ENCODE measurements around the gene ARHGAP44.

ARHGAP44 gene

GRCh38 chr17:12994341-12995074 lies 205.2 kb downstream of the ARHGAP44 start:
- DNase-seq (ENCODE audit: low read depth) = no peak

- DNase-seq (ENCODE audit: low read depth) = no peak
Measured at GRCh38 chr17:12995106-12995895, 206.0 kb downstream of the ARHGAP44 start.

- no peak for DNase-seq (ENCODE audit: low read depth)
Measured at GRCh38 chr17:12995896-12996295, 206.6 kb downstream of the ARHGAP44 start.

- no peak for DNase-seq (ENCODE audit: low read depth)
Measured at GRCh38 chr17:12996357-12996756, 207.1 kb downstream of the ARHGAP44 start.

- DNase-seq (ENCODE audit: low read depth) = no peak
Measured at GRCh38 chr17:12996941-12997340, 207.6 kb downstream of the ARHGAP44 start.

- no peak for DNase-seq (ENCODE audit: low read depth)
Measured at GRCh38 chr17:12998461-12998860, 209.2 kb downstream of the ARHGAP44 start.

GRCh38 chr17:12998874-12999273 lies 209.6 kb downstream of the ARHGAP44 start:
- DNase-seq (ENCODE audit: low read depth) = no peak

GRCh38 chr17:13000561-13000960 lies 211.3 kb downstream of the ARHGAP44 start:
- no peak for DNase-seq (ENCODE audit: low read depth)

GRCh38 chr17:13001991-13002615 lies 212.8 kb downstream of the ARHGAP44 start:
- DNase-seq (ENCODE audit: low read depth) = no peak

- DNase-seq (ENCODE audit: low read depth) = peak; percentile 5
Measured at GRCh38 chr17:13002761-13003453, 213.6 kb downstream of the ARHGAP44 start.

- DNase-seq (ENCODE audit: low read depth) = no peak
Measured at GRCh38 chr17:13003454-13003851, 214.2 kb downstream of the ARHGAP44 start.

- no peak for DNase-seq (ENCODE audit: low read depth)
Measured at GRCh38 chr17:13003927-13004326, 214.6 kb downstream of the ARHGAP44 start.

- no peak for DNase-seq (ENCODE audit: low read depth)
Measured at GRCh38 chr17:13004336-13004735, 215.0 kb downstream of the ARHGAP44 start.

- no peak for DNase-seq (ENCODE audit: low read depth)
Measured at GRCh38 chr17:13005530-13005929, 216.2 kb downstream of the ARHGAP44 start.

GRCh38 chr17:13008461-13008860 lies 219.2 kb downstream of the ARHGAP44 start:
- no peak for DNase-seq (ENCODE audit: low read depth)

GRCh38 chr17:13010959-13011358 lies 221.7 kb downstream of the ARHGAP44 start:
- DNase-seq (ENCODE audit: low read depth) = no peak

GRCh38 chr17:13014801-13015200 lies 225.5 kb downstream of the ARHGAP44 start:
- DNase-seq (ENCODE audit: low read depth) = no peak

- DNase-seq (ENCODE audit: low read depth) = no peak
Measured at GRCh38 chr17:13016881-13017654, 227.8 kb downstream of the ARHGAP44 start.

- DNase-seq (ENCODE audit: low read depth) = peak; percentile 89
Measured at GRCh38 chr17:13017655-13018459, 228.6 kb downstream of the ARHGAP44 start, which contains the start of gene ELAC2. Gene ELAC2, minus strand, starts transcription at chr17:13018027. Its CDS starts 80 bp downstream, at chr17:13017947.

GRCh38 chr17:13024016-13024415 lies 234.7 kb downstream of the ARHGAP44 start:
- no peak for DNase-seq (ENCODE audit: low read depth)
